ENCODE data around the gene CD55. TPM values are rescaled to one million over a fixed set of nuclear protein-coding genes. Genes with fewer than 3 reads are reported as not detected.

CD55 gene
- total RNA-seq, 1 donor from 2014 or later: 106 TPM

DNA sequence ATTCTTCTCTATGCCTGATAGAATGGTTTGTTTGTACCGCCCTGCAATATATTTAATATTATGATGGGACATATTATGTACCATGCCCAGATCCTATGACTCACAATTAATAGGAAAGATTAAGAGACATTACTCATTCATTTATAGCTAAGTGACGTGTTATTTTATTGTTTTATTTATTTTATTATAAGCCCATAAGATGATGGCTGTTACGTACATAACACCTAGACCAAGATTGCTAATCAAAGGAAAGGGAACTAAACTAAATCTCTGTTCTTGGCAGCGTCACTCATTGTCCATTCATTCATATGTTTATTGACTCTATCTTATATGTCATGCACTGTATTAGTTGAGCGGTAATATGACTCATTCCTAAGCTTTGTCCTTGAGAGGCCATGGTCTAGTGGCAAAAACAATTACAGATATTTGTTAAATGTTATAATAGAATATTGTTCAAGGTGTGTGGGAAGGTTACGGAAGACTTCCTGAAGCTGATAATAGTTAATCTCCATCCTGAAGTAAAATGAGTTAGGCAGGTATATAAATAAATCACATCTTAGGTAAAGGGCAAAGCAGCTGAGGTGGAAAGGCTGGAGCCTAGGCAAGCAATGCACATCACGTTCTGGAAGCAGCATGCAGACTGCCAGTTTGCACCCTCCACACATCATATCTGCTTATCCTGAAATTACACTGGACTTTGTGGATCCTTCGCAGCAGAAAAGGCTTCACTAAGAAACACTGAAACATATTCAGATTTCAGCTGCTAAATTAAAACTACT is 16.6 kb upstream of the CD55 start:
- Histone ChIP-seq H3K36me3 (no peaks in the 10 kb centered on the region), H3K27me3 (no peaks in the 10 kb centered on the region), H3K9me3 (no peaks in the 10 kb centered on the region), H3K4me3 (no peak overlapping the region), H3K4me1 (peaks cover 6% of the 10 kb centered on the region), H3K27ac (no peak overlapping the region)
- DNase-seq (ENCODE audit: extremely low spot score in 2 of 2): no peak
- intact Hi-C loops (cut with DNase I): no loop called here
- no peak for TF ChIP-seq POLR2A (IDR thresholded peaks at IDR 0.05)
- peak in 1 of 2 donors; percentile 69 for TF ChIP-seq POLR2AphosphoS5 (IDR thresholded peaks at IDR 0.05; ENCODE audit: insufficient read depth in 1 of 2, low read depth in 1 of 2)

DNA sequence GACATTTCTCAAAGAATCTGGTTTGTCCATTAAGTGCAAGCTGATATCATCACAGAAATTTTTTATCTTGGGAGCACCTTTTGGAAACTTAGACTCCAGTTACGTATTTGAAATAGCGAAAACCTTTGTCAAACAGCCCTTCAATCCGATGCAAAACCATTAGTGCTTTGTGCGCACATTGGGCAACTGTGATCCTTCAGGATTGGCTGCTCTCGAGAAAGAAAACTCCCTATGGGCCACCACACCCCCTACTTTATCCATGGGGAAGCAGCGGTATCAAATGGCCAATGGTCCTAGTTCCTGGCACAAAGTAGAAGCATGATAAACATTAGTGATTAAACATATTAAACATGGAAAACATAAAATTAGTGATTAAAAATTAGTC is 16.0 kb upstream of the CD55 start:
- H3K27ac ChIP-seq: no peak overlapping the region
- intact Hi-C loops (cut with DNase I): no loop called here

DNA sequence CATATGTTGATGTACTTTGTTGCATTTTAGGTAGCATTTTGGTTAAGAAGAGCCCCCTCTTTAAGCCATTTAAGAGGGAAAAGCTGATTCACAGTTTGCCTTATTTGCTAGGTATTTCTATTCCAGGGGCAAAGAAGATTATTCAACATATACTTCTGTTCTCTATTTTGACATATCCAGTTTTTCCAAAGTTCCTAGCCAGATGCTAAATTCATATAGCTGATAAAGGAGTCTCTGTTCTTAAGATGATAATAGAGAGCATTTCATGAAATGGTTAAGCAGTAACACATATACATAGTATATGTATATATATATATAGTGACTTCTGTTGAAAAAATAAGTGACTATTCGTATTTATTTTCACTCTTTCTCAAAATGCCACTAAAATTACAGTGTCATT is 15.5 kb upstream of the CD55 start:
- no peaks in the 10 kb centered on the region for H3K36me3 ChIP-seq
- no peak for TF ChIP-seq POLR2A (IDR thresholded peaks at IDR 0.05)
- TF ChIP-seq, protein P1, sequence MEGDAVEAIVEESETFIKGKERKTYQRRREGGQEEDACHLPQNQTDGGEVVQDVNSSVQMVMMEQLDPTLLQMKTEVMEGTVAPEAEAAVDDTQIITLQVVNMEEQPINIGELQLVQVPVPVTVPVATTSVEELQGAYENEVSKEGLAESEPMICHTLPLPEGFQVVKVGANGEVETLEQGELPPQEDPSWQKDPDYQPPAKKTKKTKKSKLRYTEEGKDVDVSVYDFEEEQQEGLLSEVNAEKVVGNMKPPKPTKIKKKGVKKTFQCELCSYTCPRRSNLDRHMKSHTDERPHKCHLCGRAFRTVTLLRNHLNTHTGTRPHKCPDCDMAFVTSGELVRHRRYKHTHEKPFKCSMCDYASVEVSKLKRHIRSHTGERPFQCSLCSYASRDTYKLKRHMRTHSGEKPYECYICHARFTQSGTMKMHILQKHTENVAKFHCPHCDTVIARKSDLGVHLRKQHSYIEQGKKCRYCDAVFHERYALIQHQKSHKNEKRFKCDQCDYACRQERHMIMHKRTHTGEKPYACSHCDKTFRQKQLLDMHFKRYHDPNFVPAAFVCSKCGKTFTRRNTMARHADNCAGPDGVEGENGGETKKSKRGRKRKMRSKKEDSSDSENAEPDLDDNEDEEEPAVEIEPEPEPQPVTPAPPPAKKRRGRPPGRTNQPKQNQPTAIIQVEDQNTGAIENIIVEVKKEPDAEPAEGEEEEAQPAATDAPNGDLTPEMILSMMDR (IDR thresholded peaks at IDR 0.05): no peak
- TF ChIP-seq POLR2AphosphoS5 (IDR thresholded peaks at IDR 0.05; ENCODE audit: insufficient read depth in 1 of 2, low read depth in 1 of 2): no peak
- H3K27ac ChIP-seq: no peak overlapping the region
- peaks cover 7% of the 10 kb centered on the region for H3K4me1 ChIP-seq
- no peaks in the 10 kb centered on the region for H3K9me3 ChIP-seq
- no peak overlapping the region for H3K4me3 ChIP-seq
- DNase-seq (ENCODE audit: extremely low spot score in 2 of 2): no peak
- H3K27me3 ChIP-seq: no peaks in the 10 kb centered on the region
- intact Hi-C loops (cut with DNase I): no loop called here

More for the DNA sequence above, 16.0 kb upstream of the CD55 start:
- DNase-seq (ENCODE audit: extremely low spot score in 2 of 2): no peak
- Histone ChIP-seq H3K4me3 (no peak overlapping the region), H3K36me3 (no peaks in the 10 kb centered on the region), H3K27me3 (no peaks in the 10 kb centered on the region), H3K4me1 (peaks cover 7% of the 10 kb centered on the region), H3K9me3 (no peaks in the 10 kb centered on the region)
- TF ChIP-seq POLR2AphosphoS5 (IDR thresholded peaks at IDR 0.05; ENCODE audit: insufficient read depth in 1 of 2, low read depth in 1 of 2) (no peak), POLR2A (IDR thresholded peaks at IDR 0.05) (no peak)
- TF ChIP-seq, protein P1 (IDR thresholded peaks at IDR 0.05): no peak

DNA sequence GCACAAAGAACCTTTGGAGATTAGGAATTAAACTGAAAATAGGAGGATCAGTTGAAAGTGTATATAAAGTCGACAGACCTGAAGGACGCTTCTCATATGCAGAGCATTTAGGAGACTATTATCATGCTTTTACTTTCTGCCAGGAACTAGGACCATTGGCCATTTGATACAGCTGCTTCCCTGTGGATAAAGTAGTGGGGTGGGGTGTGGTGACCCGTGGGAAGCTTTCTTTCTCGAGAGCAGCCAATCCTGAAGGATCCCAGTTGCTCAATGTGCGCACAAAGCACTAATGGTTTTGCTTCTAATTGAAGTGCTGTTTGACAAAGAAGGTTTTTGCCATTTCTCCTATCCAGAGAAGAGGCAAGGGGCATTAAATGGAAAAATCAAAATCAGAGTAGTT is 14.9 kb upstream of the CD55 start:
- DNase-seq (ENCODE audit: extremely low spot score in 2 of 2): no peak
- intact Hi-C loops (cut with DNase I): no loop called here
- no peak overlapping the region for H3K4me3 ChIP-seq
- H3K9me3 ChIP-seq: no peaks in the 10 kb centered on the region
- no peaks in the 10 kb centered on the region for H3K36me3 ChIP-seq
- TF ChIP-seq, protein P1 (IDR thresholded peaks at IDR 0.05): no peak
- TF ChIP-seq POLR2A (IDR thresholded peaks at IDR 0.05) (no peak), POLR2AphosphoS5 (IDR thresholded peaks at IDR 0.05; ENCODE audit: insufficient read depth in 1 of 2, low read depth in 1 of 2) (no peak)
- H3K27me3 ChIP-seq: no peaks in the 10 kb centered on the region
- H3K27ac ChIP-seq: no peak overlapping the region
- peaks cover 7% of the 10 kb centered on the region for H3K4me1 ChIP-seq

DNA sequence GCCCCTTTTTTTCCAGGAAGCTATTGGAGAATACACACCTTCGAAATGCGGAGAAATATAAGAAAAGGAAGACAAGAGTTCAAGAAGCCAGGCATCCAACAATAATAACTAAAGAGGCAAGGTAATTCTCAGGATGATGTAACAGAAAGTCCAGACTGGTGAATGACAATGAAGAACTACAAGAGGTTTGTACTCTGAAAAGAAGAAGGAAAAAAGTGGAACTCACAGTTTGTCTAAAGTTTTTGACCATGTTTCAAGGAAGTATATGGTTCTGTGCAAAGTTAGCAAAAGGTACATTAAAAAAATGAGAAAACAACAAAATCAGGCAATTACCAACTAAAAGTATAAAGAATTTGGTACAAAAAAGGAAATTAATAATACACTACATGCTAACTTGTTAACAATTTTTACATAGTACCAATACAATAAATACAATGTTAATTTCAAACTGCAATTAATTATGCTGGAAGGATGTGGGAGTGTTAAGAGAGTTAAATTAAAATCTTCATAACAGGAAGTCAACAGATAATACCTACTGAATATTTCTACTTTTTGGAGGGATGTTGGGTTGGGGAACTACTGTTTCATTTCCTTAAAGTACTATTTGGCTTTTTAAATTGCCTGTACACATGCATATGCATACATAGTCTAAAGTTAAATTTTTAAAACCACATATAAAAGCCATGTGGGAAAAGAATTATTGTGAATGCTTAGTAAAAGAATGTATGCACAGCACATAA is 12.9 kb upstream of the CD55 start:
- no peaks in the 10 kb centered on the region for H3K27me3 ChIP-seq
- H3K36me3 ChIP-seq: no peaks in the 10 kb centered on the region
- H3K4me1 ChIP-seq: peaks cover 7% of the 10 kb centered on the region
- no peak overlapping the region for H3K27ac ChIP-seq
- no peak for DNase-seq (ENCODE audit: extremely low spot score in 2 of 2)
- H3K9me3 ChIP-seq: no peaks in the 10 kb centered on the region
- intact Hi-C loops (cut with DNase I): no loop called here
- no peak overlapping the region for H3K4me3 ChIP-seq
- TF ChIP-seq, protein P1 (IDR thresholded peaks at IDR 0.05): no peak
- TF ChIP-seq POLR2AphosphoS5 (IDR thresholded peaks at IDR 0.05; ENCODE audit: insufficient read depth in 1 of 2, low read depth in 1 of 2) (no peak), POLR2A (IDR thresholded peaks at IDR 0.05) (no peak)

Measured in vagina (tissue), 2 donors.